GM19452 (cell line): ENCODE measurements around the gene BCAS1.
A peak's percentile ranks its signal among the peaks of the same experiment; 100 is the strongest.

Experiments
- ATAC-seq: cut with Tn5 transposase; IDR thresholded peaks from one replicate; pipeline ENCODE4 v1.9.1; 2021; ENCODE audit not compliant: unreplicated experiment

The BCAS1 gene

GRCh38 chr20:53930651-53931504 lies 139.5 kb downstream of the BCAS1 start:
- no peak for ATAC-seq

DNA sequence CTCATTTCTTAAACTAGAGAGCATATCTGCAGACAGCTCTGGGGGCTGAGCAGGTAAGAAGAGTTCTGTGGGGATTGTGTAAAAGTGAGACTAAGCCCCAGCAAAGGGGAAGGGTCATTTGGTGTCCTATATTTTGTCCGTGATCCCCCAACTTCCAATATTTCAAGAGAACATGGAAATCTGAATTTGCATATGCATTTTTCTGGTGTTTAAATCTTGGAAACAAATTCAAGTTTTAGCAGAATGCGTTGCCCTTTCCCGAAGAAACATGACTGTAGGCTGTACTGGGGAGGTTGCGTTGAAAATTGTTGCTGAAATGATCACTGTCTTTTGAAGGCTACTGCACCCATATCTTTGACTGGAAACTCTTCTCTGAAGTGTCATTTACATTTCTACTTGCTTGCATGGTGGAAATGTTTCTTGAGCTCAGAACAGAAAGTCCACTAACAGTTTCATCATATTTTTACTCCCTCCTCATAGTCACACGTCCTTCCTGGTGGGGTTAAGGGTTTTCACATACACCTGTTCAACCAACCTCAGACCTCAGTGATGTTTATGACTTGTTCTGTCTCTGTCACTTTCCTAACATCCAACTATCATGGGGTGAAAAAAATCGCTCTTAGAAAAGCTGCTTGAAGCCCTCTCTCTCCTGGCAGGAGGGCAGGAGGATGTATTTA lies 140.3 kb downstream of the BCAS1 start:
- ATAC-seq, result peak; percentile 53

DNA sequence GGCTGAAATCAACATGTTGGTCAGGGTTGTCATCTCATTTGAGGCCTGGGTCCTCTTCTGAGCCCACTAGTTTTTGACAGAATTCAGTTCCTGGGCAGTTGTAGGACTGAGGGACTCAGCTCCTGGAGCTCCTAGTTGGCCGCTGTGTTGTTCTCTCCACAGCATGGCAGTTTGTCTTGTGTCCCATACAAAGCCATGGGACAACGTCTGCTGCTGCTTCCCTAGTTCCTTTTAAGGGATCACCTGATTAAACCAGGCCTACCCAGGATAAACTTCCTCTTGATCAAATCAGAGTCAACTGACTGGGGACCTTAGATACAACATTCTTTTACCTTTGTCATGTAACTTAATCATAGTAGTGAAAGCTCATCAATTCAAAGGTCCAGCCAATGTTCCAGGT lies 141.0 kb downstream of the BCAS1 start:
- ATAC-seq, result no peak

DNA sequence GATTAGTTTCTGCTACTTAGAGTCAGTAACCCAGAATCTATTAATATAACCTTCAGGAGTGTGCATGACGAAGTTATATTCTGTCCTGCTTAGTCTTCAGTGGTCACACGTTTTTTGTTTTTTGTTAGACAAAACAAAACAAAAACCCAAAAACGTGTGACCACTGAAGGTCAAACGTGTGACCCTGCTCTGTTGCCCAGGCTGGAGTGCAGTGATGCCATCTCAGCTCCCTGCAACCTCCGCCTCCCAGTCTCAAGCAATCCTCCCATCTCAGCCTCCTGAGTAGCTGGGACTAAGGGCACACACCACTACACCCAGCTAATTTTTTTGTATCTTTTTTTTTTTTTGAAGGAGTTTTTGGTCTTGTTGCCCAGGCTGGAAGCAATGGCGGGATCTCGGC lies 142.4 kb downstream of the BCAS1 start:
- ATAC-seq, result no peak

GRCh38 chr20:53926428-53927028 lies 143.9 kb downstream of the BCAS1 start:
- ATAC-seq, result peak; percentile 64

GRCh38 chr20:53925651-53926401 lies 144.6 kb downstream of the BCAS1 start:
- no peak for ATAC-seq

- no peak for ATAC-seq
These were observed 146.6 kb downstream of the BCAS1 start for GRCh38 chr20:53923566-53924369.

DNA sequence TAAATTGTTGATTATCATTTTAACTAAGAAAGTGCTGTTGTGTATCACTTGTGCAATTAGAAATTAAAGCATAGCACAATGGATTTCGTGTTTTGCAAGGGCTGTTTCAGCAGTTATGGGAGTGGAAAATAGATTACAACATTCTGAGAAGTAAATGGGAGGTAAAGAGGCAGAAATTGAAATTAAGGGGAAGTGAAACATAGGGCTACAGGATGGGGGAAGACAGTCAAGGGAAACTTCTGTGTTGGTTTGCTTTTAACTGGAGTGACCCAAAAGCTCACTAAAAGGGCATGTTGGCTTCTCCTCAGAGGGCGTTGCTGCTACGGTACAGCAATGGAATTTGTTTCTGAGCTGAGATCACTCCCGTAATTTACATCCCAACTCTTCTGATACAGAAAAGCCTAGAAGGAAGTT lies 147.5 kb downstream of the BCAS1 start:
- peak; percentile 43 for ATAC-seq

DNA sequence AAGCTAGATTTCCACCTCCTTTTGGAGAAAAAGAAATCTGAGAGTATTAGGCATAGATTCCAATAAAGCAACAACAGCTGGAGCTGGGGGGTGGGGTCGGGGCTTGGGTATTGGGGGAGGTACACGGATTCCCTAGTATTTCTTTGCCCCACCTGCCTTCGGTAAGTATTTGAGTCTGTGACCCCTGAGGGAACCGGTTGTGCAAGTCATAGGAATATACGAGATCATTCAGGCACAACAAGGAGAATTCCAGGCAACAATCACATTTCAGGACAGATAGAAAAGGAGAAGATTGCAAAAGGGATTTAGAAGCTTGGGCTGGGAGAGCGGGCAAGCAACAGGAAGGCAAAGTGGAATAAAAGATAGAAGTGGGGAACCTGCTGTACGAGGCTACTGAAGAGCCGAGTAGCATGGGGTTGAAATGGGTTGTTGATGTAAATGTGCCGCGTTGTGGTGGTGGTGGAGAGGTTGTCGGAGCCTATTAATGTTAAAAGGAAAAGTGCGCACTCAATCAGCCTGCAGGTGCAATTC lies 148.9 kb downstream of the BCAS1 start:
- ATAC-seq, result no peak

DNA sequence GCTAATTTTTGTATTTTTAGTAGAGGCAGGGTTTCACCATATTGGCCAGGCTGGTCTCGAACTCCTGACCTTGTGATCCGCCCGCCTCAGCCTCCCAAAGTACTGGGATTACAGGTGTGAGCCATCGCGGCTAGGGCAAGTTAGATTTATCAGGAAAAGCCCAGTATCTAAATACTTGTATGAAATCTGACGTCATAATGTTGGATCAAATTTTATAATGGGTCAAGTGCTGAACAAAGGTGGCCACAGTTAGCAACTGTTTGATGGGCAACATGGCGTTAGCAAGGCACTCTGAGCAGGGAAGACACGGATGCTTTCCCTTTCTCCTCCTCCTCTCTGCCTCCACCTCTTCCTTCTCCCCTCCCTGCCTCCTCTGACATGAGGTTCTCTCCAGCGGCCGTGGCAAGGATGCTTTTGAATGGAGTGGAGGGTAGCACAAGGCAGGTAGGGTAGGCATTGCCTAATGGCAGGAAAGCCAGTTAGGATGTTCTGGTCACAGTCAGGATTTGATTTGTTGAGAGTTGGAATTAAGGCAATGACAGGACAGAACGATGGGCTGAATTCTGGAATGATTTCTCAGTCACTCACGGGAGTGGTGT lies 149.6 kb downstream of the BCAS1 start:
- no peak for ATAC-seq

DNA sequence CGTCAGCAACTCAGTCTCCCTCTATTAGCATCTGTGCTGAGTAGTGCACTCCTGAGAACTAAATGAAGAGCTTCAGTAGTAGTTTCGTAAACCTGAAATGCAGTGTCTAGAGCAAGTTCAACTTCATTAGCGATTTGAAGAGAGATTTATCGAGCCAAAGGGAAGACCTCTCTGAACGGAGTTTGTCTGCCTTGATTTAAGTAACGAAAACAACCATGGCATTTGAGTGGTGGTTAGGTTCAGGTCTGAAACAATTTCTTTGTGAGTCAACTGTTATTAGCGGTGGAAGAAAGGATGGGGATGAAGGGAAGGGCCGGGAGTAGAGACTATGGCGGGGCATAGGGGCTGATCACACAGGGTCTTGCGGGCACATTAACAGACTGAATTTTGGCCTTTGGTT lies 150.5 kb downstream of the BCAS1 start:
- no peak for ATAC-seq

DNA sequence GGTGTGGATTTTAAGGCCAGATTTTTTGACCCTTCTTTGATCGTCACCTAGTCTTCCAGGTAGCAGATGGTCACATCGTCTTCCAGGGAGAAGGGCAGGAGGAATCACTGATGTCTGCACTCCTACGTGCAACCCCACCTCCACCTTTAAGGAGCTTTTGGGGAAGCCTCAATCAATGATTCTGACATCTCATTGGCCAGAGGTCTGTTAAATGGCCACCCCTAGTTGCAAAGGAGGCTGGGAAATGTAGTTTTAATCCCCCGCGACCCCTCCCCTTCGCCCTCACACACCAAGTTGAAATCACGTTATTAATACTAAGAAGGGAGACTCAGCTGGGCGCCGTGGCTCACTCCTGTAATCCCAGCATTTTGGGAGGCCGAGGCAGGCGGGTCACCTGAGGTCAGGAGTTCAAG lies 151.4 kb downstream of the BCAS1 start:
- no peak for ATAC-seq

GRCh38 chr20:53918020-53918311 lies 152.4 kb downstream of the BCAS1 start:
- no peak for ATAC-seq

DNA sequence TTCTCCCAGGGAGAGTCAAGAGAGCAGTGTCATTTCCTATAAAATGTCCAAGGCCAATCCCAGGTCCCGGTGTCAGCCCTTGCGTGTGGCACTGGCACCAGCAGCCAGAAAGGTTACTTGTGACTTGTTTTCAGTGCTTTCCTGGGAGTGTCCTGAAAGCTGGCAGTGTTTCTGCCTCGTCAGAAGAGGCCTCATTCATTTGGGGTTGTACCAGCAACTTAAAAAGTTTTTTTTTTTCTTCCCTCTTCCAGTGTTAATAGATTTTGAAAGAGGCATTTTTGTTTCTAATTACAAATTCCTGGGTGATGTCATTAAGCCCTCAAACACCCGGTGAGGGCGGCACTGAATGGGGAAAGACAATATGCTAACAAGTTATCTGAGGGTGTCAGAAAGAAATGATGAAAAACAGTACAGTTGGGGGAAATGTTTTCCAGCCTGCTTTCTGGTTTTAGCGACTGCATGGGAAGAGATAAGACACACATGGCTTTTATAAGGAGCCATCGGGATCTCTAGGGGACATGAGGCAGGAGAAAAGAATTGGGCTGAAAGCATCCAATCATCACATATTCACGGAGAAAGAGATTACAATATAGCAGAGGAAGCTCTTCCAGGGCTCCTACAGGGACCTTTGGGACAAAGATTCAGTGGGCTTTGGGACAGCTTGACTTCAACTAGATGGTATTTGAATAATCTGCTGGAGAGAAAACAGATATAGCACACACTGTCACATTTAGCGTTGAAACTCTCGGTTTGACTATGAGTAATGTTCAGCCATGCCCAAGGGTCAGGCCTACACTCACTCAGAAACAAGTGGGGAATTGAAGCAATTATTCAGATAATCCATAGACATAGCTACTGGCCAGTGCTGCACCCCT lies 153.0 kb downstream of the BCAS1 start:
- ATAC-seq, result peak; percentile 69

DNA sequence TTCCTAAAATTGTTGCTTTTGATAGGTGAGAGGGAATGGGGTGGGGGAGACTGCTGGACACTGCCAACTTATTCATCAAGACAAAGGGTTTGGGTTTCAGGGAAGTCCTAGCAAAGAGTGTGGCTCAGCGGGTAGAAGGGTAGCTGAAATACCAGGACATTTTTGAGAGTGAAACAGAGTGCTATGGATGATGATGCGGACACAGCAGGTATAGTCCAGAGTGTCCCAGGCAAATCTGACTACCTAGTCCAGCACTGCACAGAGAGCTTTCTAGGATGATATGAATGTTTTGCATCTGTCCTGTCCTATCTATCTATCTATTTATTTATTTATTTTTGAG lies 154.3 kb downstream of the BCAS1 start:
- ATAC-seq, result no peak

GRCh38 chr20:53915446-53916172 lies 154.8 kb downstream of the BCAS1 start:
- peak; percentile 60 for ATAC-seq

- ATAC-seq, result no peak
These were observed 155.5 kb downstream of the BCAS1 start for GRCh38 chr20:53914781-53915445.
